IPS-18c (cell line): ENCODE results near the gene USP22.

ENCODE experiments used
- H3K4me3 ChIP-seq: 2 replicates; pipeline ENCODE4 v1.7.0; 2013; ENCODE audit warnings: low read depth, mild to moderate bottlenecking, low read length, moderate library complexity; ENCODE audit not compliant: insufficient read depth
- H3K9me3 ChIP-seq: one replicate; pipeline ENCODE4 v1.6.1; 2013; ENCODE audit warnings: mild to moderate bottlenecking, low read length, moderate library complexity; ENCODE audit not compliant: control insufficient read depth, insufficient read depth

USP22 gene

GRCh38 chr17:21030375-21030774 lies 12.4 kb downstream of the USP22 start:
- Histone ChIP-seq H3K9me3 (no peaks in the 10 kb centered on the region), H3K4me3 (no peak overlapping the region)

GRCh38 chr17:21029515-21029914 lies 13.3 kb downstream of the USP22 start:
- no peak overlapping the region for H3K4me3 ChIP-seq

GRCh38 chr17:21029036-21029435 lies 13.8 kb downstream of the USP22 start:
- no peaks in the 10 kb centered on the region for H3K9me3 ChIP-seq
- H3K4me3 ChIP-seq: no peak overlapping the region

More at GRCh38 chr17:21029515-21029914, 13.3 kb downstream of the USP22 start:
- no peaks in the 10 kb centered on the region for H3K9me3 ChIP-seq

- Histone ChIP-seq H3K9me3 (no peaks in the 10 kb centered on the region), H3K4me3 (no peak overlapping the region)
These were observed 14.6 kb downstream of the USP22 start for GRCh38 chr17:21028192-21028591.

GRCh38 chr17:21027031-21027430 lies 15.8 kb downstream of the USP22 start:
- Histone ChIP-seq H3K9me3 (no peaks in the 10 kb centered on the region), H3K4me3 (no peak overlapping the region)

- Histone ChIP-seq H3K9me3 (no peaks in the 10 kb centered on the region), H3K4me3 (no peak overlapping the region)
These were observed 17.4 kb downstream of the USP22 start for GRCh38 chr17:21025451-21025850.

GRCh38 chr17:21024024-21024423 lies 18.8 kb downstream of the USP22 start:
- Histone ChIP-seq H3K9me3 (no peaks in the 10 kb centered on the region), H3K4me3 (no peak overlapping the region)

GRCh38 chr17:21021208-21021803 lies 21.5 kb downstream of the USP22 start:
- Histone ChIP-seq H3K4me3 (no peak overlapping the region), H3K9me3 (no peaks in the 10 kb centered on the region)

- H3K4me3 ChIP-seq: no peak overlapping the region
- peaks cover under 1% of the 10 kb centered on the region for H3K9me3 ChIP-seq
These were observed 22.2 kb downstream of the USP22 start for GRCh38 chr17:21020622-21021021.

GRCh38 chr17:21019976-21020586 lies 22.7 kb downstream of the USP22 start:
- Histone ChIP-seq H3K4me3 (no peak overlapping the region), H3K9me3 (peaks cover 2% of the 10 kb centered on the region)

GRCh38 chr17:21018894-21019293 lies 23.9 kb downstream of the USP22 start:
- Histone ChIP-seq H3K9me3 (peaks cover 2% of the 10 kb centered on the region), H3K4me3 (no peak overlapping the region)

GRCh38 chr17:21017861-21018260 lies 24.9 kb downstream of the USP22 start:
- Histone ChIP-seq H3K4me3 (no peak overlapping the region), H3K9me3 (peaks cover 2% of the 10 kb centered on the region)

- no peak overlapping the region for H3K4me3 ChIP-seq
- H3K9me3 ChIP-seq: peaks cover 2% of the 10 kb centered on the region
These were observed 25.6 kb downstream of the USP22 start for GRCh38 chr17:21017256-21017655.

- H3K4me3 ChIP-seq: no peak overlapping the region
- H3K9me3 ChIP-seq: peaks cover 2% of the 10 kb centered on the region
These were observed 26.0 kb downstream of the USP22 start for GRCh38 chr17:21016826-21017225.

- H3K9me3 ChIP-seq: peaks cover 2% of the 10 kb centered on the region
- no peak overlapping the region for H3K4me3 ChIP-seq
These were observed 27.2 kb downstream of the USP22 start for GRCh38 chr17:21015564-21015963.

GRCh38 chr17:21014498-21014897 lies 28.3 kb downstream of the USP22 start:
- peaks cover 2% of the 10 kb centered on the region for H3K9me3 ChIP-seq
- H3K4me3 ChIP-seq: no peak overlapping the region

GRCh38 chr17:21013983-21014382 lies 28.8 kb downstream of the USP22 start:
- H3K9me3 ChIP-seq: peaks cover 2% of the 10 kb centered on the region
- no peak overlapping the region for H3K4me3 ChIP-seq

- Histone ChIP-seq H3K9me3 (peaks cover 2% of the 10 kb centered on the region), H3K4me3 (no peak overlapping the region)
These were observed 30.1 kb downstream of the USP22 start for GRCh38 chr17:21012736-21013135.
